CD4-positive, alpha-beta T cell treated with Interleukin-15 for 4 hours (primary cell): ENCODE results near the gene PCDHGA10.
"Not testable (repeated sequence)": the region's sequence is repeated elsewhere in the genome, so short reads cannot be mapped to it uniquely, and the experiment has no call there.

Source experiments
- DNase-seq: peaks from one replicate; pipeline ENCODE4 v3.0.0-alpha.2; 2020; ENCODE audit warnings: low spot score

The PCDHGA10 gene

DNA sequence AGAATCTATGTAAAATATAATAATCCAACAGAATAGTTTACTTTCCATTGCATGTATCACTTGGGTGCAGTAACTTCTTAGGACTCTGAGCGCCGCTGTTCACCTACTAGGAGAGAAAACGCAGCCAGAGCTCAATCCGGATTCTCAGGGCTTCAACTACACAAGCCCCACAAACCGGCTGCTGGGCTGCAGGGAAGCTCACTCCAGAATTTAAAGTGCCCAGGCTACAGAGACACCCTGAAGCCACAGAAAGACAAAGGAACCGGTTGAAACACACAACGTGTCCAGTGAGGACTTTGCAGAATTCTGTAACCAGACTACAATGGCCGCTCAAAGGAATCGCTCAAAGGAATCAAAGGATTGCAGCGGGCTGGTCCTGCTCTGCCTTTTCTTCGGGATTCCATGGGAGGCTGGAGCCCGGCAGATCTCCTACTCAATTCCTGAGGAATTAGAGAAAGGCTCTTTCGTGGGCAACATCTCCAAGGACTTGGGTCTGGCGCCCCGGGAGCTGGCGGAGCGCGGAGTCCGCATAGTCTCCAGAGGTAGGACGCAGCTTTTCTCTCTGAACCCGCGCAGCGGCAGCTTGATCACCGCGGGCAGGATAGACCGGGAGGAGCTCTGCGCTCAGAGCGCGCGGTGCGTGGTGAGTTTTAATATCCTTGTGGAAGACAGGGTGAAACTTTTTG lies at the start of gene PCDHGA10:
TSS of gene PCDHGA10 (plus strand) at position 134 of the 686 bp plus-strand sequence. CDS start at position 323, 189 bp downstream.
- peak; percentile 58 for DNase-seq

- DNase-seq: no peak
These were observed 48.7 kb upstream of the PCDHGA10 start, which contains the start of gene PCDHGA5 for GRCh38 chr5:141363952-141364660. Gene PCDHGA5, plus strand, starts transcription at chr5:141364162. Its CDS starts 169 bp downstream, at chr5:141364331.

DNA sequence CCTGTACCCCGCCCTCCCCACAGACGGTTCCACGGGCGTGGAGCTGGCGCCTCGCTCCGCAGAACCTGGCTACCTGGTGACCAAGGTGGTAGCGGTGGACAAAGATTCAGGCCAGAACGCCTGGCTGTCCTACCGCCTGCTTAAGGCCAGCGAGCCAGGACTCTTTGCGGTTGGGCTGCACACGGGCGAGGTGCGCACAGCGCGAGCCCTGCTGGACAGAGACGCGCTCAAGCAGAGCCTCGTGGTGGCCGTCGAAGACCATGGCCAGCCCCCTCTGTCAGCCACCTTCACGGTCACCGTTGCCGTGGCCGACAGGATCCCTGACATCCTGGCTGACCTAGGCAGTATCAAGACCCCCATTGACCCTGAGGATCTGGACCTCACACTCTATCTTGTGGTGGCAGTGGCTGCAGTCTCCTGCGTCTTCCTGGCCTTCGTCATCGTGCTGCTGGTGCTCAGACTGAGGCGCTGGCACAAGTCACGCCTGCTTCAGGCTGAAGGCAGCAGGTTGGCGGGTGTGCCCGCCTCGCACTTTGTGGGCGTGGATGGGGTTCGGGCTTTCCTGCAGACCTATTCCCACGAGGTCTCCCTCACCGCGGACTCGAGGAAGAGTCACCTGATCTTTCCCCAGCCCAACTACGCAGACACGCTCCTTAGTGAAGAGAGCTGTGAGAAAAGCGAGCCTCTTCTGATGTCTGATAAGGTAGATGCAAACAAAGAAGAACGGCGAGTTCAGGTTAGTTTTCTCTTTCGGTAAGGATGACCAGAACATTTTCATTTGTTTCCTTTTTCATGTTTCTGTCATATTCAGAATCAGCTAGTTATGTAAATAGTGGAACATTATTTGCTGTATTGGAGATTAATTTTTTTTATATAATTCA lies 46.5 kb upstream of the PCDHGA10 start:
- DNase-seq: no peak

GRCh38 chr5:141369994-141370848 lies 42.6 kb upstream of the PCDHGA10 start, which contains the start of gene PCDHGB3:
Gene PCDHGB3, plus strand, starts transcription at chr5:141370242. Its CDS starts 153 bp downstream, at chr5:141370395.
- DNase-seq: peak; percentile 37

DNA sequence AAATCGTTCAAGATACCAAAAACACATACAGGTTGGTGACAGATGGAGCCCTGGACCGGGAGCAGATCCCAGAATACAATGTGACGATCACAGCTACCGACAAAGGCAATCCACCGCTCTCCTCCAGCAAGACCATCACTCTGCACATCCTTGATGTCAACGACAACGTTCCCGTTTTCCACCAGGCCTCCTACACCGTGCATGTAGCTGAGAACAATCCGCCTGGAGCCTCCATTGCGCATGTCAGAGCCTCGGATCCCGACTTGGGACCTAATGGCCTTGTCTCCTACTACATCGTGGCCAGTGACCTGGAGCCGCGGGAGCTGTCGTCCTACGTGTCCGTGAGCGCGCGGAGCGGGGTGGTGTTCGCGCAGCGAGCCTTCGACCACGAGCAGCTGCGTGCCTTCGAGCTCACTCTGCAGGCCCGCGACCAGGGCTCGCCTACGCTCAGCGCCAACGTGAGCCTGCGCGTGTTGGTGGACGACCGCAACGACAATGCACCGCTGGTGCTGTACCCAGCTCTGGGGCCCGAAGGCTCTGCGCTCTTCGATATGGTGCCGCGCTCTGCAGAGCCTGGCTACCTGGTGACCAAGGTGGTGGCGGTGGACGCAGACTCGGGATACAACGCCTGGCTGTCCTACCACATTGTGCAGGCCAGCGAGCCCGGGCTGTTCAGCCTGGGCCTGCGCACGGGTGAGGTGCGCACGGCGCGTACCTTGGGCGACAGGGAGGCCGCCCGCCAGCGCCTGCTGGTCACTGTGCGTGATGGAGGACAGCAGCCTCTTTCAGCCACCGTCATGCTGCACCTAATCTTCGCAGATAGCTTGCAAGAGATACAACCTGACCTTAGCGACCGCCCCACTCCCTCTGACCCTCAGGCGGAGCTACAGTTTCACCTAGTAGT lies 41.0 kb upstream of the PCDHGA10 start:
- DNase-seq: no peak

DNA sequence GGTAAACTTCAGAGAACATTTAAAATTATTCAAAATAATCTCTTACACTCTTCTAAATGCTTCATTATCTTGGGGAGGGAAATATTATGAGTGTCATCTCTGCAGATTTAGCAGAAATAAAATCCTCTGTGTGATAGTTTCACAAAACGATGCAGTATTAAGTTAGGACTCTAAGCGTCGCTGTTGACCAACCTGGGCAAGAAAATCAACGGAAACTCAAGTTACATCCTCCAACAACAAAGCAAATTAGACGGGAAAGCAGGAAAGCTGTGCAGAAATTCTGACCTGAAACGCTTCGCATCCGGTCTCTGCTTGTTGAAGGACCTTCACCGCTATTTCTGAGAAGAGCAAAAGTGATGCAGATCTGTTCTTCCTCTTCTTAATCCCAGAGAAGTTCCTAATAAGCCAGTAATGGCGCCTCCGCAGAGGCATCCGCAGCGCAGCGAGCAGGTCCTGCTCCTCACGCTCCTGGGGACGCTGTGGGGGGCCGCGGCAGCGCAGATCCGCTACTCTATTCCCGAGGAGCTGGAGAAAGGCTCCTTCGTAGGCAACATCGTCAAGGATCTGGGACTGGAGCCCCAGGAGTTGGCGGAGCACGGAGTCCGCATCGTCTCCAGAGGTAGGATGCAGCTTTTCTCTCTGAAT lies 39.0 kb upstream of the PCDHGA10 start, which contains the start of gene PCDHGA6:
TSS of gene PCDHGA6 (plus strand) at position 219 of the 645 bp plus-strand sequence. CDS start at position 412, 193 bp downstream.
- DNase-seq: no peak

DNA sequence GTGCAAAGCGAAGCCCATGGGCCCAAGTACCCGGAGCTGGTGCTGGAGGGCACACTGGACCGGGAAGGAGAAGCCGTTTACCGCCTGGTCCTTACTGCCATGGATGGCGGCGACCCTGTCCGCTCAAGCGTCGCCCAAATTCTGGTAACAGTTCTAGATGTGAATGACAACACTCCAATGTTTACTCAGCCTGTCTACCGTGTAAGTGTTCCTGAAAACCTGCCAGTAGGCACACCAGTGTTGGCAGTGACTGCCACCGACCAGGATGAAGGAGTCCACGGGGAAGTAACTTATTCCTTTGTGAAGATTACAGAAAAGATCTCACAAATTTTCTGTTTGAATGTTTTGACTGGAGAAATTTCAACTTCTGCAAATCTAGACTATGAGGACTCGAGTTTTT lies 38.2 kb upstream of the PCDHGA10 start:
- DNase-seq: no peak

DNA sequence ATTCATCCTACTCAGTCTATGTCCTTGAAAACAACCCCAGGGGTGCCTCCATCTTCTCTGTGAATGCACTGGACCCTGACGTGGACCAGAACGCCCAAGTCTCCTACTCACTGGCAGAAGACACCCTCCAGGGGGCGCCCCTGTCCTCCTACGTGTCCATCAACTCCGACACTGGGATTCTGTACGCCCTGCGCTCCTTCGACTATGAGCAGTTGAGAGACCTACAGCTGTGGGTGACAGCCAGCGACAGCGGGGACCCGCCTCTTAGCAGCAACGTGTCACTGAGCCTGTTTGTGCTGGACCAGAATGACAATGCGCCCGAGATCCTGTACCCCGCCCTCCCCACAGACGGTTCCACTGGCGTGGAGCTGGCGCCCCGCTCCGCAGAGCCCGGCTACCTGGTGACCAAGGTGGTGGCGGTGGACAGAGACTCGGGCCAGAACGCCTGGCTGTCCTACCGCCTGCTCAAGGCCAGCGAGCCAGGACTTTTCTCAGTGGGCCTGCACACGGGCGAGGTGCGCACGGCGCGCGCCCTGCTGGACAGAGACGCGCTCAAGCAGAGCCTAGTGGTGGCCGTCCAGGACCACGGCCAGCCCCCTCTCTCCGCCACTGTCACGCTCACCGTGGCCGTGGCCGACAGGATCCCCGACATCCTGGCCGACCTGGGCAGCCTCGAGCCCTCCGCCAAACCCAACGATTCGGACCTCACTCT lies 37.2 kb upstream of the PCDHGA10 start:
- not testable (repeated sequence) for DNase-seq

- no peak for DNase-seq
These were observed 30.1 kb upstream of the PCDHGA10 start, which contains the start of gene PCDHGA7 for GRCh38 chr5:141382469-141383294. Gene PCDHGA7, plus strand, starts transcription at chr5:141382742. Its CDS starts 158 bp downstream, at chr5:141382900.

- no peak for DNase-seq
These were observed 29.4 kb upstream of the PCDHGA10 start for GRCh38 chr5:141383345-141383744.

- DNase-seq: no peak
These were observed 28.1 kb upstream of the PCDHGA10 start for GRCh38 chr5:141384471-141385267.

DNA sequence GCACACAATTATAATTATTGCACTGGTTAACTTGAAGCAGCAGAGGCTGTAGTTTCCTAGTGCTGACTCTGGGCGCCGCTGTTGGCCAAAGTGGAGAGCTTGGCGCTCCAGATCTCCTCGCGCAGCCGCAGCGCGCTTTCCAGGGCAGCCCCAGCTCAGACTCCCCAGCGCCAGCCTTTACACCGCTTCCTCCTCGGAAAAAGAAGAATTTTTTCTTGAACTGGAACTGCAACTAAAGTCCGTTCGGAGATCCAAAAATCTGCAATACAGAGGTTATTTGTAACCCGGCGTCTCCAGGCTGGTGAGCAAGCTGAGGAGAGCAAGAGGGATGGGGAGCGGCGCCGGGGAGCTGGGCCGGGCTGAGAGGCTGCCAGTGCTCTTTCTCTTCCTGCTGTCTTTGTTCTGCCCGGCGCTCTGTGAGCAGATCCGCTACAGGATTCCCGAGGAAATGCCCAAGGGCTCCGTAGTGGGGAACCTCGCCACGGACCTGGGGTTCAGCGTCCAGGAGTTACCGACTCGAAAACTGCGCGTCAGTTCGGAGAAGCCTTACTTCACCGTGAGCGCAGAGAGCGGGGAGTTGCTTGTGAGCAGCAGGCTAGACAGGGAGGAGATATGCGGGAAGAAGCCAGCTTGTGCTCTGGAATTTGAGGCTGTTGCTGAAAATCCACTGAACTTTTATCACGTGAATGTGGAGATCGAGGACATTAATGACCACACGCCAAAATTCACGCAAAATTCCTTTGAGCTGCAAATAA lies 25.1 kb upstream of the PCDHGA10 start, which contains the start of gene PCDHGB4:
TSS of gene PCDHGB4 (plus strand) at position 142 of the 755 bp plus-strand sequence. CDS start at position 329, 187 bp downstream.
- not testable (repeated sequence) for DNase-seq

DNA sequence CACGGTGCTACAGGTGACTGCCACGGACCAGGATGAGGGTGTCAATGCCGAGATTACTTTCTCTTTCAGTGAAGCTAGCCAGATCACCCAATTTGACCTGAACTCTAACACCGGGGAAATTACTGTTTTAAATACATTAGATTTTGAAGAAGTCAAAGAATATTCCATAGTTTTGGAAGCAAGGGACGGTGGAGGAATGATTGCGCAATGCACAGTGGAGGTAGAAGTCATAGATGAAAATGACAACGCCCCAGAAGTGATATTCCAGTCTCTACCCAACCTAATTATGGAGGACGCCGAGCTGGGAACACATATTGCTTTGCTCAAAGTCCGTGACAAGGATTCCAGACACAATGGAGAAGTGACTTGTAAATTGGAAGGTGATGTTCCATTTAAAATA lies 24.1 kb upstream of the PCDHGA10 start:
- no peak for DNase-seq

DNA sequence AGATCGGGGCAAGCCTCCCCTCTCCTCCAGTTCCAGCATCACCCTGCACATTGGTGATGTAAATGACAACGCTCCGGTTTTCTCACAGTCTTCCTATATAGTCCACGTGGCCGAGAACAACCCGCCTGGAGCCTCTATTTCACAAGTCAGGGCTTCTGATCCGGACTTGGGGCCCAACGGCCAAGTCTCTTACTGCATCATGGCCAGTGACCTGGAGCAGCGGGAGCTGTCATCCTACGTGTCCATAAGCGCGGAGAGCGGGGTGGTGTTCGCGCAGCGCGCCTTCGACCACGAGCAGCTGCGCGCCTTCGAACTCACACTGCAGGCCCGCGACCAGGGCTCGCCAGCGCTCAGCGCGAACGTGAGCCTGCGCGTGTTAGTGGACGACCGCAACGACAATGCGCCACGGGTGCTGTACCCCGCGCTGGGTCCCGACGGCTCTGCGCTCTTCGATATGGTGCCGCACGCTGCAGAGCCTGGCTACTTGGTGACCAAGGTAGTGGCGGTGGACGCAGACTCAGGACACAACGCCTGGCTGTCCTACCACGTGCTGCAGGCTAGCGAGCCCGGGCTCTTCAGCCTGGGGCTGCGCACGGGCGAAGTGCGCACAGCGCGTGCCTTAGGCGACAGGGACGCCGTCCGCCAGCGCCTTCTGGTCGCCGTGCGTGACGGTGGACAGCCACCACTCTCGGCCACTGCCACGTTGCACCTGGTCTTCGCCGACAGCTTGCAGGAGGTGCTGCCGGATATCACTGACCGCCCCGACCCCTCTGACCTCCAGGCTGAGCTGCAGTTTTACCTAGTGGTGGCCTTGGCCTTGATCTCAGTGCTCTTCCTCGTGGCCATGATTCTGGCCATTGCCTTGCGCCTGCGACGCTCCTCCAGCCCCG lies 23.4 kb upstream of the PCDHGA10 start:
- no peak for DNase-seq
